Activated naive CD4-positive, alpha-beta T cell treated with anti-CD3 and anti-CD28 coated beads, Interleukin-2, amount 10 ng/mL, durations not matched to agents 7 days and 5 days (primary cell): Measurements from ENCODE around the gene MYCBP2.

Experiments
- CTCF ChIA-PET: fragments of 350-600 bp; sonication (Branson Sonifier 250); formaldehyde crosslinking; loops from one replicate; lab custom pipeline; 2021; ENCODE audit warnings: antibody characterized with exemption; lab: Charles Lee
- DNase-seq: peaks from one replicate; pipeline ENCODE4 v3.0.0-alpha.2; 2020
- H3K27ac Mint-ChIP-seq: one replicate; pipeline ENCODE4 v1.8.0; 2021; ENCODE audit warnings: mild to moderate bottlenecking, moderate library complexity, mixed read lengths
- H3K27me3 Mint-ChIP-seq: one replicate; pipeline ENCODE4 v1.8.0; 2021; ENCODE audit warnings: mild to moderate bottlenecking, mixed read lengths
- H3K36me3 Mint-ChIP-seq: one replicate; pipeline ENCODE4 v1.8.0; 2021; ENCODE audit warnings: mixed read lengths
- H3K4me1 Mint-ChIP-seq: one replicate; pipeline ENCODE4 v1.8.0; 2021; ENCODE audit warnings: mixed read lengths
- H3K4me3 Mint-ChIP-seq: one replicate; pipeline ENCODE4 v1.8.0; 2021; ENCODE audit warnings: mild to moderate bottlenecking, moderate library complexity, mixed read lengths
- H3K9me3 Mint-ChIP-seq: one replicate; pipeline ENCODE4 v1.8.0; 2021; ENCODE audit warnings: mixed read lengths

The MYCBP2 gene

GRCh38 chr13:77118134-77118533 is 208.8 kb downstream of the MYCBP2 start:
- Mint-ChIP-seq H3K4me3 (no peak overlapping the region), H3K27ac (no peak overlapping the region), H3K27me3 (no peaks in the 10 kb centered on the region), H3K36me3 (peaks cover 30% of the 10 kb centered on the region), H3K4me1 (peaks cover 4% of the 10 kb centered on the region), H3K9me3 (no peaks in the 10 kb centered on the region)
- DNase-seq, result no peak
- CTCF ChIA-PET, result no interaction called here

- no peak for DNase-seq
- CTCF ChIA-PET, result no interaction called here
- Mint-ChIP-seq H3K4me1 (no peaks in the 10 kb centered on the region), H3K36me3 (peaks cover 51% of the 10 kb centered on the region), H3K9me3 (peaks cover 13% of the 10 kb centered on the region), H3K27me3 (no peaks in the 10 kb centered on the region), H3K27ac (no peak overlapping the region), H3K4me3 (no peak overlapping the region)
These were observed 212.6 kb downstream of the MYCBP2 start for GRCh38 chr13:77114271-77114670.

- H3K4me3 Mint-ChIP-seq, result no peak overlapping the region
- no peaks in the 10 kb centered on the region for H3K4me1 Mint-ChIP-seq
- H3K9me3 Mint-ChIP-seq, result peaks cover 13% of the 10 kb centered on the region
- H3K36me3 Mint-ChIP-seq, result peaks cover 50% of the 10 kb centered on the region
- H3K27me3 Mint-ChIP-seq, result no peaks in the 10 kb centered on the region
- no peak overlapping the region for H3K27ac Mint-ChIP-seq
- DNase-seq, result no peak
- CTCF ChIA-PET, result no interaction called here
These were observed 213.4 kb downstream of the MYCBP2 start for GRCh38 chr13:77113496-77113895.

- no peak overlapping the region for H3K27ac Mint-ChIP-seq
- H3K4me1 Mint-ChIP-seq, result no peaks in the 10 kb centered on the region
These were observed 221.8 kb downstream of the MYCBP2 start for GRCh38 chr13:77105051-77105450.

GRCh38 chr13:77099415-77099814 is 227.5 kb downstream of the MYCBP2 start:
- H3K27ac Mint-ChIP-seq, result no peak overlapping the region
- no peak for DNase-seq
- H3K4me3 Mint-ChIP-seq, result no peak overlapping the region
- H3K27me3 Mint-ChIP-seq, result no peaks in the 10 kb centered on the region
- CTCF ChIA-PET, result no interaction called here
- H3K36me3 Mint-ChIP-seq, result peaks cover 37% of the 10 kb centered on the region
- H3K4me1 Mint-ChIP-seq, result no peaks in the 10 kb centered on the region
- no peaks in the 10 kb centered on the region for H3K9me3 Mint-ChIP-seq

More at GRCh38 chr13:77105051-77105450, 221.8 kb downstream of the MYCBP2 start:
- H3K27me3 Mint-ChIP-seq, result no peaks in the 10 kb centered on the region
- no peak for DNase-seq
- no peak overlapping the region for H3K4me3 Mint-ChIP-seq
- CTCF ChIA-PET, result no interaction called here
- no peaks in the 10 kb centered on the region for H3K9me3 Mint-ChIP-seq
- peaks cover 11% of the 10 kb centered on the region for H3K36me3 Mint-ChIP-seq

GRCh38 chr13:77095288-77095687 is 231.6 kb downstream of the MYCBP2 start:
- DNase-seq, result no peak
- no peak overlapping the region for H3K27ac Mint-ChIP-seq
- H3K9me3 Mint-ChIP-seq, result no peaks in the 10 kb centered on the region
- CTCF ChIA-PET, result no interaction called here
- no peaks in the 10 kb centered on the region for H3K4me1 Mint-ChIP-seq
- H3K4me3 Mint-ChIP-seq, result no peak overlapping the region
- peaks cover 53% of the 10 kb centered on the region for H3K36me3 Mint-ChIP-seq
- no peaks in the 10 kb centered on the region for H3K27me3 Mint-ChIP-seq

GRCh38 chr13:77094773-77095172 is 232.1 kb downstream of the MYCBP2 start:
- H3K27ac Mint-ChIP-seq, result no peak overlapping the region
- H3K4me3 Mint-ChIP-seq, result no peak overlapping the region
- CTCF ChIA-PET, result no interaction called here
- no peak for DNase-seq
- H3K27me3 Mint-ChIP-seq, result no peaks in the 10 kb centered on the region
- peaks cover 52% of the 10 kb centered on the region for H3K36me3 Mint-ChIP-seq
- H3K4me1 Mint-ChIP-seq, result no peaks in the 10 kb centered on the region
- no peaks in the 10 kb centered on the region for H3K9me3 Mint-ChIP-seq

GRCh38 chr13:77093735-77094134 is 233.2 kb downstream of the MYCBP2 start:
- CTCF ChIA-PET, result no interaction called here
- Mint-ChIP-seq H3K9me3 (no peaks in the 10 kb centered on the region), H3K27me3 (no peaks in the 10 kb centered on the region), H3K36me3 (peaks cover 53% of the 10 kb centered on the region), H3K4me1 (no peaks in the 10 kb centered on the region), H3K27ac (no peak overlapping the region), H3K4me3 (no peak overlapping the region)
- no peak for DNase-seq

GRCh38 chr13:77084755-77085154 is 242.1 kb downstream of the MYCBP2 start:
- Mint-ChIP-seq H3K4me3 (no peak overlapping the region), H3K9me3 (no peaks in the 10 kb centered on the region), H3K27me3 (no peaks in the 10 kb centered on the region), H3K36me3 (peaks cover 63% of the 10 kb centered on the region), H3K27ac (no peak overlapping the region), H3K4me1 (no peaks in the 10 kb centered on the region)
- DNase-seq, result no peak
- CTCF ChIA-PET, result interaction anchor here (0.9 kb wide), 1 partner anchor 32 kb away, joined by 3 read pairs; no protein-coding TSS in a partner anchor

- Mint-ChIP-seq H3K9me3 (no peaks in the 10 kb centered on the region), H3K4me3 (no peak overlapping the region), H3K27me3 (no peaks in the 10 kb centered on the region), H3K27ac (no peak overlapping the region), H3K36me3 (peaks cover 67% of the 10 kb centered on the region), H3K4me1 (no peaks in the 10 kb centered on the region)
- CTCF ChIA-PET, result no interaction called here
- DNase-seq, result no peak
These were observed 246.9 kb downstream of the MYCBP2 start for GRCh38 chr13:77079902-77080413.

- H3K27ac Mint-ChIP-seq, result no peak overlapping the region
- peaks cover 40% of the 10 kb centered on the region for H3K36me3 Mint-ChIP-seq
- H3K27me3 Mint-ChIP-seq, result no peaks in the 10 kb centered on the region
- no peak for DNase-seq
- no peaks in the 10 kb centered on the region for H3K9me3 Mint-ChIP-seq
- CTCF ChIA-PET, result no interaction called here
- no peaks in the 10 kb centered on the region for H3K4me1 Mint-ChIP-seq
- H3K4me3 Mint-ChIP-seq, result no peak overlapping the region
These were observed 259.4 kb downstream of the MYCBP2 start for GRCh38 chr13:77067519-77067918.

GRCh38 chr13:77065461-77066147 is 261.3 kb downstream of the MYCBP2 start:
- no peaks in the 10 kb centered on the region for H3K9me3 Mint-ChIP-seq
- CTCF ChIA-PET, result interaction anchor here (0.9 to 1.0 kb wide), 2 partner anchors 10 kb away, joined by 3 to 5 read pairs; no protein-coding TSS in a partner anchor
- no peak for DNase-seq
- no peaks in the 10 kb centered on the region for H3K4me1 Mint-ChIP-seq
- H3K4me3 Mint-ChIP-seq, result no peak overlapping the region
- H3K36me3 Mint-ChIP-seq, result peaks cover 48% of the 10 kb centered on the region
- H3K27ac Mint-ChIP-seq, result no peak overlapping the region
- no peaks in the 10 kb centered on the region for H3K27me3 Mint-ChIP-seq

GRCh38 chr13:77062097-77062496 is 264.8 kb downstream of the MYCBP2 start:
- Mint-ChIP-seq H3K36me3 (peaks cover 38% of the 10 kb centered on the region), H3K9me3 (no peaks in the 10 kb centered on the region), H3K27me3 (no peaks in the 10 kb centered on the region), H3K4me1 (no peaks in the 10 kb centered on the region), H3K27ac (no peak overlapping the region), H3K4me3 (no peak overlapping the region)
- DNase-seq, result no peak
- CTCF ChIA-PET, result no interaction called here

GRCh38 chr13:77061362-77061761 is 265.5 kb downstream of the MYCBP2 start:
- H3K4me3 Mint-ChIP-seq, result no peak overlapping the region
- CTCF ChIA-PET, result no interaction called here
- H3K27ac Mint-ChIP-seq, result no peak overlapping the region
- no peaks in the 10 kb centered on the region for H3K4me1 Mint-ChIP-seq
- H3K27me3 Mint-ChIP-seq, result no peaks in the 10 kb centered on the region
- H3K9me3 Mint-ChIP-seq, result no peaks in the 10 kb centered on the region
- peaks cover 42% of the 10 kb centered on the region for H3K36me3 Mint-ChIP-seq
- DNase-seq, result no peak

- H3K4me1 Mint-ChIP-seq, result no peaks in the 10 kb centered on the region
- H3K27me3 Mint-ChIP-seq, result no peaks in the 10 kb centered on the region
- CTCF ChIA-PET, result interaction anchor here (0.9 to 2.3 kb wide), 2 partner anchors 29 to 421 kb away, joined by 3 to 5 read pairs; partner anchors contain the start of gene FBXL3
- no peak overlapping the region for H3K27ac Mint-ChIP-seq
- H3K36me3 Mint-ChIP-seq, result peaks cover 35% of the 10 kb centered on the region
- H3K9me3 Mint-ChIP-seq, result no peaks in the 10 kb centered on the region
- no peak overlapping the region for H3K4me3 Mint-ChIP-seq
- DNase-seq, result no peak
These were observed 270.0 kb downstream of the MYCBP2 start for GRCh38 chr13:77056886-77057285.
